Spleen (tissue), 11 donors: Measurements from ENCODE around the gene LRRC15. TPM values are rescaled to one million over a fixed set of nuclear protein-coding genes. Genes with fewer than 3 reads are reported as not detected.

Experiments used
- DNase-seq: peaks from one replicate; pipeline ENCODE4 v3.0.0-alpha.2; 2020
- H3K27ac ChIP-seq, 8 donors: fragments of 200-600 bp; sonication (generic) in 7 of 8; 1 replicate in 4 of 8; 2 replicates in 4 of 8; pipeline versions ENCODE4 v1.5.0 to v1.8.0; 2016 to 2021; ENCODE audit warnings: inconsistent platforms in 4 of 8, mild to moderate bottlenecking in 4 of 8, moderate library complexity in 1 of 8
- H3K27me3 ChIP-seq, 7 donors: fragments of 200-600 bp; sonication (generic) in 6 of 7; replicated peaks in 1 of 7; 1 replicate in 4 of 7; 2 replicates in 3 of 7; pipeline versions ENCODE4 v1.5.0 to v1.8.0; 2016 to 2021; ENCODE audit warnings: inconsistent platforms in 3 of 7, mild to moderate bottlenecking in 1 of 7
- H3K36me3 ChIP-seq, 6 donors: fragments of 200-600 bp; sonication (generic) in 5 of 6; 1 replicate in 4 of 6; 2 replicates in 2 of 6; pipeline versions ENCODE4 v1.5.0 to v1.8.0; 2016 to 2021; ENCODE audit warnings: inconsistent platforms in 2 of 6
- H3K4me1 ChIP-seq, 6 donors: fragments of 200-600 bp; sonication (generic) in 5 of 6; 1 replicate in 3 of 6; 2 replicates in 3 of 6; pipeline versions ENCODE4 v1.5.0 to v1.8.0; 2016 to 2021; ENCODE audit warnings: inconsistent platforms in 3 of 6
- H3K4me3 ChIP-seq, 8 donors: fragments of 200-600 bp; sonication (generic) in 7 of 8; 1 replicate in 4 of 8; 2 replicates in 4 of 8; pipeline versions ENCODE4 v1.5.0 to v1.8.0; 2016 to 2021; ENCODE audit warnings: inconsistent platforms in 4 of 8, mild to moderate bottlenecking in 4 of 8, moderate library complexity in 2 of 8
- H3K9me3 ChIP-seq, 8 donors: fragments of 200-600 bp; sonication (generic) in 7 of 8; 1 replicate in 4 of 8; 2 replicates in 4 of 8; pipeline versions ENCODE4 v1.5.0 to v1.8.0; 2016 to 2021; ENCODE audit warnings: inconsistent platforms in 4 of 8
- CTCF ChIP-seq, 11 experiments: fragments of 200-600 bp in 7 of 11; fragments of 450-650 bp in 4 of 11; sonication (generic) in 4 of 11; IDR thresholded peaks in 8 of 11; conservative IDR thresholded peaks in 3 of 11; 1 replicate in 7 of 11; 2 replicates in 4 of 11; pipeline versions ENCODE4 v1.4.0 to v1.8.0; 2016 to 2021; ENCODE audit warnings: antibody characterized with exemption in 11 of 11, inconsistent platforms in 4 of 11, mild to moderate bottlenecking in 1 of 11
- POLR2A ChIP-seq, 3 donors: fragments of 450-650 bp; IDR thresholded peaks; one replicate each; pipeline ENCODE4 v1.5.1; 2017; ENCODE audit warnings: antibody characterized with exemption in 3 of 3, mild to moderate bottlenecking in 1 of 3
- POLR2AphosphoS5 ChIP-seq, 3 donors: sonication (generic); formaldehyde crosslinking; IDR thresholded peaks; one replicate each; pipeline ENCODE4 v1.5.1; 2017; ENCODE audit warnings: antibody characterized with exemption in 3 of 3
- WGBS, 5 donors: extraction: QIAGEN DNeasy Blood & Tissue Kit in 3 of 5; methylation state at CpG; one replicate each; pipeline versions ENCODE4 v1.1.5 to v1.1.7; 2013 to 2018; 5-methylcytosine and 5-hydroxymethylcytosine counted together
- intact Hi-C: fragments of 100-400 bp; cut with DNase I; formaldehyde crosslinking; loops from one replicate; pipeline ENCODE4 v1.15.0; 2023; ENCODE audit warnings: low total_unique reads
- polyA plus RNA-seq, 3 donors: library from polyadenylated mRNA; stranded (reverse); fragments of 200-250 nt; gene quantifications; one replicate each; pipeline ENCODE4 v1.2.1, GENCODE V29; 2013
- total RNA-seq, 7 donors: library from RNA; depleted of rRNA in 3 of 7; stranded (reverse); fragments of >200 nt in 3 of 7; fragmentation: NEBNext Ultra II Directional in 4 of 7; extraction: Animal tissue kit (Norgen Biotek cat#: 25700) in 4 of 7; gene quantifications; one replicate each; pipeline versions ENCODE4 v1.1.0 to v1.2.1, GENCODE V29; 2016 to 2021
- donor health status: healthy with polysubstance abuse.
- donor health status: DM: no; HTN: no; CAD: no; lungs with moderate emphysema.
- donor health status: DM: no; HTN: no; CAD: no.
- donor health status: Bipolar disorder and iron deficiency.
- donor health status: healthy.
- donor health status: DM: no; HTN: no; CAD: no.
- donor health status: DM: yes; HTN: yes; CAD: no.

The LRRC15 gene
- total and polyA plus RNA-seq, 10 donors: 0.09 to 1.1 (median 0.35) TPM; not detected in 1

- Histone ChIP-seq H3K36me3 (no peaks in the 10 kb centered on the region), H3K27me3 (peaks cover 0 to 56% (median 0%) of the 10 kb centered on the region in 7 donors), H3K4me3 (no peak overlapping the region), H3K27ac (no peak overlapping the region), H3K9me3 (no peaks in the 10 kb centered on the region), H3K4me1 (no peaks in the 10 kb centered on the region)
- intact Hi-C loops: no loop called here
- peak; percentile 51 for DNase-seq
- 54 to 70% (median 63%) methylated on average over 8 to 9 of the region's 9 CpGs for WGBS, 5 donors
- TF ChIP-seq POLR2AphosphoS5 (IDR thresholded peaks at IDR 0.05): no peak
- TF ChIP-seq POLR2A (IDR thresholded peaks at IDR 0.05): no peak
- TF ChIP-seq CTCF (IDR thresholded peaks at IDR 0.05 in 8 of 11, conservative IDR thresholded peaks at IDR 0.05 in 3 of 11): no peak
Observed at GRCh38 chr3:194382892-194383223, 13.3 kb upstream of the LRRC15 start.

GRCh38 chr3:194382196-194382891, 12.8 kb upstream of the LRRC15 start:
- H3K4me3 ChIP-seq: no peak overlapping the region
- no peaks in the 10 kb centered on the region for H3K36me3 ChIP-seq
- H3K9me3 ChIP-seq: no peaks in the 10 kb centered on the region
- TF ChIP-seq POLR2A (IDR thresholded peaks at IDR 0.05) (no peak), POLR2AphosphoS5 (IDR thresholded peaks at IDR 0.05) (no peak), CTCF (IDR thresholded peaks at IDR 0.05 in 8 of 11, conservative IDR thresholded peaks at IDR 0.05 in 3 of 11) (no peak)
- no peak overlapping the region for H3K27ac ChIP-seq
- DNase-seq: peak; percentile 41
- intact Hi-C loops: no loop called here
- peaks cover 0 to 58% (median 0%) of the 10 kb centered on the region in 7 donors for H3K27me3 ChIP-seq
- 70 to 77% (median 75%) methylated on average over 19 to 20 of the region's 20 CpGs for WGBS, 5 donors
- H3K4me1 ChIP-seq: no peaks in the 10 kb centered on the region

GRCh38 chr3:194381460-194381875, 11.9 kb upstream of the LRRC15 start:
- Histone ChIP-seq H3K9me3 (no peaks in the 10 kb centered on the region), H3K36me3 (no peaks in the 10 kb centered on the region), H3K27ac (no peak overlapping the region), H3K4me3 (no peak overlapping the region), H3K4me1 (no peaks in the 10 kb centered on the region), H3K27me3 (peaks cover 0 to 63% (median 0%) of the 10 kb centered on the region in 7 donors)
- DNase-seq: peak; percentile 51
- 64 to 78% (median 69%) methylated on average over 15 to 17 of the region's 17 CpGs for WGBS, 5 donors
- intact Hi-C loops: no loop called here
- TF ChIP-seq CTCF (IDR thresholded peaks at IDR 0.05 in 8 of 11, conservative IDR thresholded peaks at IDR 0.05 in 3 of 11) (no peak), POLR2AphosphoS5 (IDR thresholded peaks at IDR 0.05) (no peak), POLR2A (IDR thresholded peaks at IDR 0.05) (no peak)

- no peaks in the 10 kb centered on the region for H3K36me3 ChIP-seq
- TF ChIP-seq POLR2A (IDR thresholded peaks at IDR 0.05) (no peak), CTCF (IDR thresholded peaks at IDR 0.05 in 8 of 11, conservative IDR thresholded peaks at IDR 0.05 in 3 of 11) (no peak), POLR2AphosphoS5 (IDR thresholded peaks at IDR 0.05) (no peak)
- no peak overlapping the region for H3K4me3 ChIP-seq
- peaks cover 0 to 4% (median 0%) of the 10 kb centered on the region in 6 donors for H3K4me1 ChIP-seq
- 72 to 82% (median 76%) methylated on average over 6 to 7 of the region's 7 CpGs for WGBS, 5 donors
- intact Hi-C loops: no loop called here
- DNase-seq: peak; percentile 20
- peaks cover 0 to 71% (median 0%) of the 10 kb centered on the region in 7 donors for H3K27me3 ChIP-seq
- no peak overlapping the region for H3K27ac ChIP-seq
- no peaks in the 10 kb centered on the region for H3K9me3 ChIP-seq
Observed at GRCh38 chr3:194380326-194380725, 10.8 kb upstream of the LRRC15 start.
